Activated CD4-positive, alpha-beta T cell treated with anti-CD3 and anti-CD28 coated beads, Interleukin-2, amount 10 ng/mL, durations not matched to agents 24 days and 14 days (primary cell): ENCODE data around the gene RAPGEF5. TPM values are rescaled to one million over a fixed set of nuclear protein-coding genes. Genes with fewer than 3 reads are reported as not detected.

Experiments
- DNase-seq: peaks from one replicate; pipeline ENCODE4 v3.0.0; 2022
- H3K27ac Mint-ChIP-seq: one replicate; pipeline ENCODE4 v1.8.0; 2022; ENCODE audit warnings: mild to moderate bottlenecking, mixed read lengths
- H3K27me3 Mint-ChIP-seq: one replicate; pipeline ENCODE4 v1.8.0; 2022; ENCODE audit warnings: mixed read lengths
- H3K36me3 Mint-ChIP-seq: one replicate; pipeline ENCODE4 v1.8.0; 2022; ENCODE audit warnings: low read depth, mild to moderate bottlenecking, mixed read lengths
- H3K4me1 Mint-ChIP-seq: one replicate; pipeline ENCODE4 v1.8.0; 2021; ENCODE audit warnings: mixed read lengths
- H3K4me3 Mint-ChIP-seq: one replicate; pipeline ENCODE4 v1.8.0; 2022; ENCODE audit warnings: mild to moderate bottlenecking, moderate library complexity, mixed read lengths
- H3K9me3 Mint-ChIP-seq: one replicate; pipeline ENCODE4 v1.8.0; 2021; ENCODE audit warnings: mixed read lengths
- intact Hi-C: fragments of 100-400 bp; cut with micrococcal nuclease; formaldehyde crosslinking; loops from one replicate; pipeline ENCODE4 v1.15.1; 2023
- total RNA-seq: library from RNA; stranded (reverse); gene quantifications from 2 replicates; pipeline ENCODE4 v1.2.3, GENCODE V29; 2022

RAPGEF5 gene
- total RNA-seq, result 0.54 and 0.73 TPM in 2 replicates

GRCh38 chr7:22356701-22357310 lies at the start of gene RAPGEF5:
TSS of gene RAPGEF5 (minus strand) at chr7:22357154. CDS start at chr7:22357060, 94 bp downstream.
- no peaks in the 10 kb centered on the region for H3K9me3 Mint-ChIP-seq
- H3K4me3 Mint-ChIP-seq, result peak within 1 kb of the TSS; percentile 75
- H3K36me3 Mint-ChIP-seq, result no peaks in the 10 kb centered on the region
- intact Hi-C loops, result no loop called here
- DNase-seq, result no peak
- peaks cover 50% of the 10 kb centered on the region for H3K27me3 Mint-ChIP-seq
- H3K4me1 Mint-ChIP-seq, result peaks cover 3% of the 10 kb centered on the region
- H3K27ac Mint-ChIP-seq, result no peak within 1 kb of the TSS

GRCh38 chr7:22406715-22407114 lies 49.8 kb upstream of the RAPGEF5 start:
- H3K4me3 Mint-ChIP-seq, result no peak overlapping the region
- no peak overlapping the region for H3K27ac Mint-ChIP-seq
- H3K27me3 Mint-ChIP-seq, result peaks cover 2% of the 10 kb centered on the region
- intact Hi-C loops, result no loop called here
- no peaks in the 10 kb centered on the region for H3K9me3 Mint-ChIP-seq
- no peak for DNase-seq
- H3K4me1 Mint-ChIP-seq, result peaks cover 4% of the 10 kb centered on the region
- H3K36me3 Mint-ChIP-seq, result no peaks in the 10 kb centered on the region

- DNase-seq, result no peak
- H3K36me3 Mint-ChIP-seq, result no peaks in the 10 kb centered on the region
- intact Hi-C loops, result no loop called here
- peaks cover 4% of the 10 kb centered on the region for H3K4me1 Mint-ChIP-seq
- H3K9me3 Mint-ChIP-seq, result no peaks in the 10 kb centered on the region
- no peak overlapping the region for H3K4me3 Mint-ChIP-seq
- peaks cover 5% of the 10 kb centered on the region for H3K27me3 Mint-ChIP-seq
- no peak overlapping the region for H3K27ac Mint-ChIP-seq
Measured at GRCh38 chr7:22404421-22405023, 47.6 kb upstream of the RAPGEF5 start.

- Mint-ChIP-seq H3K36me3 (no peaks in the 10 kb centered on the region), H3K4me1 (peaks cover 4% of the 10 kb centered on the region), H3K9me3 (no peaks in the 10 kb centered on the region), H3K27me3 (peaks cover 5% of the 10 kb centered on the region), H3K4me3 (no peak overlapping the region), H3K27ac (no peak overlapping the region)
- intact Hi-C loops, result no loop called here
- no peak for DNase-seq
Measured at GRCh38 chr7:22403344-22403743, 46.4 kb upstream of the RAPGEF5 start.

GRCh38 chr7:22402250-22402649 lies 45.3 kb upstream of the RAPGEF5 start:
- peak overlapping the region; percentile 52 for H3K27ac Mint-ChIP-seq
- no peak overlapping the region for H3K4me3 Mint-ChIP-seq
- no peak for DNase-seq
- H3K9me3 Mint-ChIP-seq, result no peaks in the 10 kb centered on the region
- intact Hi-C loops, result no loop called here
- H3K27me3 Mint-ChIP-seq, result peaks cover 4% of the 10 kb centered on the region
- H3K4me1 Mint-ChIP-seq, result peaks cover 4% of the 10 kb centered on the region
- H3K36me3 Mint-ChIP-seq, result no peaks in the 10 kb centered on the region

GRCh38 chr7:22400936-22401553 lies 44.1 kb upstream of the RAPGEF5 start:
- no peak overlapping the region for H3K4me3 Mint-ChIP-seq

GRCh38 chr7:22400150-22400814 lies 43.3 kb upstream of the RAPGEF5 start:
- intact Hi-C loops, result no loop called here
- DNase-seq, result no peak
- H3K4me1 Mint-ChIP-seq, result peaks cover 4% of the 10 kb centered on the region
- no peaks in the 10 kb centered on the region for H3K36me3 Mint-ChIP-seq
- no peak overlapping the region for H3K4me3 Mint-ChIP-seq
- H3K27ac Mint-ChIP-seq, result no peak overlapping the region
- peaks cover 7% of the 10 kb centered on the region for H3K27me3 Mint-ChIP-seq
- no peaks in the 10 kb centered on the region for H3K9me3 Mint-ChIP-seq

More at GRCh38 chr7:22400936-22401553, 44.1 kb upstream of the RAPGEF5 start:
- peaks cover 7% of the 10 kb centered on the region for H3K27me3 Mint-ChIP-seq
- no peaks in the 10 kb centered on the region for H3K9me3 Mint-ChIP-seq
- no peak overlapping the region for H3K27ac Mint-ChIP-seq
- no peak for DNase-seq
- peaks cover 4% of the 10 kb centered on the region for H3K4me1 Mint-ChIP-seq
- H3K36me3 Mint-ChIP-seq, result no peaks in the 10 kb centered on the region
- intact Hi-C loops, result no loop called here

GRCh38 chr7:22399546-22399945 lies 42.6 kb upstream of the RAPGEF5 start:
- no peaks in the 10 kb centered on the region for H3K36me3 Mint-ChIP-seq
- no peak for DNase-seq
- H3K27me3 Mint-ChIP-seq, result peaks cover 7% of the 10 kb centered on the region
- peaks cover 4% of the 10 kb centered on the region for H3K4me1 Mint-ChIP-seq
- intact Hi-C loops, result no loop called here
- no peak overlapping the region for H3K27ac Mint-ChIP-seq
- H3K9me3 Mint-ChIP-seq, result no peaks in the 10 kb centered on the region
- H3K4me3 Mint-ChIP-seq, result no peak overlapping the region

GRCh38 chr7:22399091-22399490 lies 42.1 kb upstream of the RAPGEF5 start:
- no peaks in the 10 kb centered on the region for H3K9me3 Mint-ChIP-seq
- H3K27ac Mint-ChIP-seq, result no peak overlapping the region
- DNase-seq, result no peak
- intact Hi-C loops, result no loop called here
- no peaks in the 10 kb centered on the region for H3K36me3 Mint-ChIP-seq
- H3K27me3 Mint-ChIP-seq, result peaks cover 7% of the 10 kb centered on the region
- H3K4me3 Mint-ChIP-seq, result no peak overlapping the region
- H3K4me1 Mint-ChIP-seq, result peaks cover 4% of the 10 kb centered on the region

- intact Hi-C loops, result no loop called here
- H3K9me3 Mint-ChIP-seq, result no peaks in the 10 kb centered on the region
- H3K4me1 Mint-ChIP-seq, result peaks cover 4% of the 10 kb centered on the region
- H3K27ac Mint-ChIP-seq, result no peak overlapping the region
- no peaks in the 10 kb centered on the region for H3K36me3 Mint-ChIP-seq
- no peak for DNase-seq
- peaks cover 7% of the 10 kb centered on the region for H3K27me3 Mint-ChIP-seq
- no peak overlapping the region for H3K4me3 Mint-ChIP-seq
Measured at GRCh38 chr7:22397981-22398380, 41.0 kb upstream of the RAPGEF5 start.

- peaks cover 7% of the 10 kb centered on the region for H3K27me3 Mint-ChIP-seq
- no peak for DNase-seq
- H3K36me3 Mint-ChIP-seq, result no peaks in the 10 kb centered on the region
- H3K4me1 Mint-ChIP-seq, result no peaks in the 10 kb centered on the region
- H3K27ac Mint-ChIP-seq, result no peak overlapping the region
- intact Hi-C loops, result no loop called here
- no peaks in the 10 kb centered on the region for H3K9me3 Mint-ChIP-seq
- no peak overlapping the region for H3K4me3 Mint-ChIP-seq
Measured at GRCh38 chr7:22395222-22395621, 38.3 kb upstream of the RAPGEF5 start.

- Mint-ChIP-seq H3K27ac (no peak overlapping the region), H3K27me3 (peaks cover 4% of the 10 kb centered on the region), H3K4me3 (no peak overlapping the region), H3K9me3 (no peaks in the 10 kb centered on the region), H3K4me1 (no peaks in the 10 kb centered on the region), H3K36me3 (no peaks in the 10 kb centered on the region)
- intact Hi-C loops, result no loop called here
- no peak for DNase-seq
Measured at GRCh38 chr7:22394739-22395138, 37.8 kb upstream of the RAPGEF5 start.

GRCh38 chr7:22393913-22394729 lies 37.2 kb upstream of the RAPGEF5 start:
- no peak overlapping the region for H3K27ac Mint-ChIP-seq
- DNase-seq, result no peak
- H3K4me1 Mint-ChIP-seq, result no peaks in the 10 kb centered on the region
- H3K4me3 Mint-ChIP-seq, result no peak overlapping the region
- no peaks in the 10 kb centered on the region for H3K36me3 Mint-ChIP-seq
- peaks cover 3% of the 10 kb centered on the region for H3K27me3 Mint-ChIP-seq
- intact Hi-C loops, result no loop called here
- no peaks in the 10 kb centered on the region for H3K9me3 Mint-ChIP-seq
